HG03575 (cell line): ENCODE measurements around the gene KANSL1.
"Not testable (repeated sequence)": the region's sequence is repeated elsewhere in the genome, so short reads cannot be mapped to it uniquely, and the experiment has no call there.

Experiments used
- ATAC-seq: cut with Tn5 transposase; IDR thresholded peaks from one replicate; pipeline ENCODE4 v1.9.1; 2021; ENCODE audit not compliant: unreplicated experiment, insufficient number of reproducible peaks, low FRiP score; ENCODE audit errors: extremely low read depth

Gene KANSL1

DNA sequence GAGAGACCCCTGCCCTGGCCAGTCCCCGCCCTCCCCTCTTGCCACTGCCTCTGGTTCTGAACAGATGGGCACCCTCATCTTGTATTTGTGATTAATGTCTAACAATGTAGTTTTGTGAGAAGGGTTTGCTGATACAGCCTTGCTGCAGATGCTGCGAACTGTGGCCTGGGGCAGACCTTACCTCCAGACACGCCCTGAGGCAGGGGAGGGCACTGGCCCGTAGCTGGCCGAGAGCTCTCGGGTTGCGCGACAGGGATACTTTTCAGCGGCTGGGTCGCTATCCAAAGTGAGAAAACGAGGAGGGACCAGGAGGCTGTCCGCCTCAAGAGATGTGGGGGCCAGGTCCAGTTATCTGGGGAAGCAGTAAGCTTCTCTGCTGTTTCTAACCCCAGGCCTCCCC is 172.2 kb downstream of the KANSL1 start:
- ATAC-seq = no peak

GRCh38 chr17:46020023-46020761 is 173.0 kb downstream of the KANSL1 start:
- ATAC-seq = no peak

GRCh38 chr17:46019408-46019925 is 173.8 kb downstream of the KANSL1 start:
- not testable (repeated sequence) for ATAC-seq

DNA sequence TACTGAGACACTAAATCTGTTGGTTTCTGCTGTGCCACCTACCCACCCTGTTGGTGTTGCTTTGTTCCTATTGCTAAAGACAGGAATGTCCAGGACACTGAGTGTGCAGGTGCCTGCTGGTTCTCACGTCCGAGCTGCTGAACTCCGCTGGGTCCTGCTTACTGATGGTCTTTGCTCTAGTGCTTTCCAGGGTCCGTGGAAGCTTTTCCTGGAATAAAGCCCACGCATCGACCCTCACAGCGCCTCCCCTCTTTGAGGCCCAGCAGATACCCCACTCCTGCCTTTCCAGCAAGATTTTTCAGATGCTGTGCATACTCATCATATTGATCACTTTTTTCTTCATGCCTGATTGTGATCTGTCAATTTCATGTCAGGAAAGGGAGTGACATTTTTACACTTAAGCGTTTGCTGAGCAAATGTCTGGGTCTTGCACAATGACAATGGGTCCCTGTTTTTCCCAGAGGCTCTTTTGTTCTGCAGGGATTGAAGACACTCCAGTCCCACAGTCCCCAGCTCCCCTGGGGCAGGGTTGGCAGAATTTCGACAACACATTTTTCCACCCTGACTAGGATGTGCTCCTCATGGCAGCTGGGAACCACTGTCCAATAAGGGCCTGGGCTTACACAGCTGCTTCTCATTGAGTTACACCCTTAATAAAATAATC is 179.6 kb downstream of the KANSL1 start:
- no peak for ATAC-seq

GRCh38 chr17:46013127-46013501 is 180.1 kb downstream of the KANSL1 start:
- no peak for ATAC-seq

DNA sequence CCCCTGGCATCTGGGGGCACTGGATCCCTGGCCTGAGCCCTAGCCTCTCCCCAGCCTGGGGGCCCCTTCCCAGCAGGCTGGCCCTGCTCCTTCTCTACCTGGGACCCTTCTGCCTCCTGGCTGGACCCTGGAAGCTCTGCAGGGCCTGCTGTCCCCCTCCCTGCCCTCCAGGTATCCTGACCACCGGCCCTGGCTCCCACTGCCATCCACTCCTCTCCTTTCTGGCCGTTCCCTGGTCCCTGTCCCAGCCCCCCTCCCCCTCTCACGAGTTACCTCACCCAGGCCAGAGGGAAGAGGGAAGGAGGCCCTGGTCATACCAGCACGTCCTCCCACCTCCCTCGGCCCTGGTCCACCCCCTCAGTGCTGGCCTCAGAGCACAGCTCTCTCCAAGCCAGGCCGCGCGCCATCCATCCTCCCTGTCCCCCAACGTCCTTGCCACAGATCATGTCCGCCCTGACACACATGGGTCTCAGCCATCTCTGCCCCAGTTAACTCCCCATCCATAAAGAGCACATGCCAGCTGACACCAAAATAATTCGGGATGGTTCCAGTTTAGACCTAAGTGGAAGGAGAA is 180.6 kb downstream of the KANSL1 start:
- no peak for ATAC-seq

GRCh38 chr17:46011711-46012505 is 181.3 kb downstream of the KANSL1 start:
- no peak for ATAC-seq

GRCh38 chr17:46010597-46011186 is 182.5 kb downstream of the KANSL1 start:
- no peak for ATAC-seq

GRCh38 chr17:46009681-46010596 is 183.3 kb downstream of the KANSL1 start:
- no peak for ATAC-seq

GRCh38 chr17:46008591-46008990 is 184.6 kb downstream of the KANSL1 start:
- no peak for ATAC-seq

- no peak for ATAC-seq
Observed at GRCh38 chr17:46007461-46007965, 185.7 kb downstream of the KANSL1 start.

- not testable (repeated sequence) for ATAC-seq
Observed at GRCh38 chr17:46006082-46006481, 187.1 kb downstream of the KANSL1 start.

GRCh38 chr17:46003907-46004748 is 189.1 kb downstream of the KANSL1 start:
- ATAC-seq = no peak

- ATAC-seq = no peak
Observed at GRCh38 chr17:46002973-46003316, 190.3 kb downstream of the KANSL1 start.

DNA sequence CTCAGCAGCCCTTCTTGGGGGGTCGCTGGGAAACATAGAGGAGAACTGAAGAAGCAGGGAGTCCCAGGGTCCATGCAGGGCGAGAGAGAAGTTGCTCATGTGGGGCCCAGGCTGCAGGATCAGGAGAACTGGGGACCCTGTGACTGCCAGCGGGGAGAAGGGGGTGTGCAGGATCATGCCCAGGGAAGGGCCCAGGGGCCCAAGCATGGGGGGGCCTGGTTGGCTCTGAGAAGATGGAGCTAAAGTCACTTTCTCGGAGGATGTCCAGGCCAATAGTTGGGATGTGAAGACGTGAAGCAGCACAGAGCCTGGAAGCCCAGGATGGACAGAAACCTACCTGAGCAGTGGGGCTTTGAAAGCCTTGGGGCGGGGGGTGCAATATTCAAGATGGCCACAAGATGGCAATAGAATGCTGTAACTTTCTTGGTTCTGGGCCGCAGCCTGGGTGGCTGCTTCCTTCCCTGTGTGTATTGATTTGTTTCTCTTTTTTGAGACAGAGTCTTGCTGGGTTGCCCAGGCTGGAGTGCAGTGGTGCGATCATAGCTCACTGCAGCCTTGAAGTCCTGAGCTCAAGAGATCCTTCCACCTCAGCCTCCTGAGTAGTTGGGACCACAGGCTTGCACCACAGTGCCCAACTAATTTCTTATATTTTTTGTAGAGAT is 190.8 kb downstream of the KANSL1 start:
- no peak for ATAC-seq

- no peak for ATAC-seq
Observed at GRCh38 chr17:46001390-46002310, 191.6 kb downstream of the KANSL1 start.
